ENCODE measurements around the gene GPR146.

- TF ChIP-seq, protein P1, sequence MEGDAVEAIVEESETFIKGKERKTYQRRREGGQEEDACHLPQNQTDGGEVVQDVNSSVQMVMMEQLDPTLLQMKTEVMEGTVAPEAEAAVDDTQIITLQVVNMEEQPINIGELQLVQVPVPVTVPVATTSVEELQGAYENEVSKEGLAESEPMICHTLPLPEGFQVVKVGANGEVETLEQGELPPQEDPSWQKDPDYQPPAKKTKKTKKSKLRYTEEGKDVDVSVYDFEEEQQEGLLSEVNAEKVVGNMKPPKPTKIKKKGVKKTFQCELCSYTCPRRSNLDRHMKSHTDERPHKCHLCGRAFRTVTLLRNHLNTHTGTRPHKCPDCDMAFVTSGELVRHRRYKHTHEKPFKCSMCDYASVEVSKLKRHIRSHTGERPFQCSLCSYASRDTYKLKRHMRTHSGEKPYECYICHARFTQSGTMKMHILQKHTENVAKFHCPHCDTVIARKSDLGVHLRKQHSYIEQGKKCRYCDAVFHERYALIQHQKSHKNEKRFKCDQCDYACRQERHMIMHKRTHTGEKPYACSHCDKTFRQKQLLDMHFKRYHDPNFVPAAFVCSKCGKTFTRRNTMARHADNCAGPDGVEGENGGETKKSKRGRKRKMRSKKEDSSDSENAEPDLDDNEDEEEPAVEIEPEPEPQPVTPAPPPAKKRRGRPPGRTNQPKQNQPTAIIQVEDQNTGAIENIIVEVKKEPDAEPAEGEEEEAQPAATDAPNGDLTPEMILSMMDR (IDR thresholded peaks at IDR 0.05) = no peak
- no peak for TF ChIP-seq POLR2A (IDR thresholded peaks at IDR 0.05)
Measured at GRCh38 chr7:1081931-1082401, 37.6 kb downstream of the GPR146 start.
